HG02943 (cell line): ENCODE data around the gene POLR2E.

Source experiments
- ATAC-seq: cut with Tn5 transposase; IDR thresholded peaks from one replicate; pipeline ENCODE4 v1.9.1; 2021; ENCODE audit warnings: mild to moderate bottlenecking, low read depth, moderate library complexity; ENCODE audit not compliant: unreplicated experiment

Gene POLR2E

DNA sequence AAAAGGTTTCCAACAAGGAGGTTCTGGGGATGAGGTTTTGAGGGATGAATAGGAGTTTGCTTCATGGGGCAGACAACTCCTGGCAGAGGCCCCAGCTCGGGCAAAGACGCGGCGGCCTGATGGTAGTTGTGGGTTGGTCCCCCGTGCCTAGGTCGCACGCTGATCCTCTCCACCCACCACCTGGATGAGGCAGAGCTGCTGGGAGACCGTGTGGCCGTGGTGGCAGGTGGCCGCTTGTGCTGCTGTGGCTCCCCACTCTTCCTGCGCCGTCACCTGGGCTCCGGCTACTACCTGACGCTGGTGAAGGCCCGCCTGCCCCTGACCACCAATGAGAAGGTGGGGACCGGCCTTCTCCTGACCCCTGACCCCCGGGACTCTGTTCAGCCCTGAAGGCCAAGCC is 43.4 kb downstream of the POLR2E start:
- ATAC-seq = no peak

DNA sequence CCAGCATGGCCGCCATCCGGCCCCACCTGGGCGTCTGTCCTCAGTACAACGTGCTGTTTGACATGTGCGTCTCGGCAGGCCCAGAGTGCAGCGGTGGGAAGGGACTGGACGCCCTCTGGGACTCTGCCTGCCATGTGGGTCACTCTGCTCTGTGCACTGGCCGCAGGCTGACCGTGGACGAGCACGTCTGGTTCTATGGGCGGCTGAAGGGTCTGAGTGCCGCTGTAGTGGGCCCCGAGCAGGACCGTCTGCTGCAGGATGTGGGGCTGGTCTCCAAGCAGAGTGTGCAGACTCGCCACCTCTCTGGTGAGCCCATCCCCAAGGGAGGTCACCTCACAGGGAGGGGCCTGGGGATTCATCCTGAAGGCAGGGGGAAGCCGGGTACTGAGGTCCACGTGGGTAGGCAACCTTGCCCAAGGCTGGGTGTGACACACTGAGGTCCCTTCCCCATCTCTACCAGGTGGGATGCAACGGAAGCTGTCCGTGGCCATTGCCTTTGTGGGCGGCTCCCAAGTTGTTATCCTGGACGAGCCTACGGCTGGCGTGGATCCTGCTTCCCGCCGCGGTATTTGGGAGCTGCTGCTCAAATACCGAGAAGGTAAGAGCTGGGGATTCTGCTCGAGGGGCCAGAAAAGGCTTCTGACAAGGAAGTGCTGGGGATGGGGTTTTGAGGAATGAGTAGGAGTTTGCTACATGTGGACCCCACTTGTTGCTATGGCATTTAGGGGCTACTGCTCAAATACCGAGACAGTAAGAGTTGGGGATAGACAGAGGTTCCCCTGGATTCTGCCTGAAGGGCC is 44.0 kb downstream of the POLR2E start:
- ATAC-seq = no peak

DNA sequence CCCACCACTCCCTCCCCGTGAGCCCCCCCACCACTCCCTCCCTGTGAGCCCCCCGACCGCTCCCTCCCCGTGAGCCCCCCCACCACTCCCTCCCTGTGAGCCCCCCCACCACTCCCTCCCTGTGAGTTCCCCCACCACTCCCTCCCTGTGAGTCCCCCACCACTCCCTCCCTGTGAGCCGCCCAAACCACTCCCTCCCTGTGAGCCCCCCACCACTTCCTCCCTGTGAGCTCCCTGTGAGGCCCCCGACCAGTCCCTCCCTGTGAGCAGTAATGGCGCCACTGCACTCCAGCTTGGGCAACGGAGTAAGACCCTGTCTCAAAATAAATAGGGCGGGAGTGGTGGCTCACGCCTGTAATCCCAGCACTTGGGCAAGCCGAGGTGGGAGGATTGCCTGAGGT is 45.4 kb downstream of the POLR2E start:
- ATAC-seq = no peak

DNA sequence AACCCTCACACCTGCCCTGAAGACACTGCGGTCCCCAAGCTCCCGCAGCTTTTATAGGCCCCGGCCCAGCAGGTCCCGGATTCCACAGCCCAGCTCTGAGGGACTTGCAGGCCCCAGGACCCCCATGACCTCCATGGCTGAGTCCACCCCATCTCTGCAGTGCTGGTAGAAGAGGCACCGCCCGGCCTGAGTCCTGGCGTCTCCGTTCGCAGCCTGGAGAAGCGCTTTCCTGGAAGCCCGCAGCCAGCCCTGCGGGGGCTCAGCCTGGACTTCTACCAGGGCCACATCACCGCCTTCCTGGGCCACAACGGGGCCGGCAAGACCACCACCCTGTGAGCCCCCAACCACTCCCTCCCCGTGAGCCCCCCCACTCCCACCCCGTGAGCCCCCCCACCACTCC is 46.1 kb downstream of the POLR2E start:
- ATAC-seq = no peak

DNA sequence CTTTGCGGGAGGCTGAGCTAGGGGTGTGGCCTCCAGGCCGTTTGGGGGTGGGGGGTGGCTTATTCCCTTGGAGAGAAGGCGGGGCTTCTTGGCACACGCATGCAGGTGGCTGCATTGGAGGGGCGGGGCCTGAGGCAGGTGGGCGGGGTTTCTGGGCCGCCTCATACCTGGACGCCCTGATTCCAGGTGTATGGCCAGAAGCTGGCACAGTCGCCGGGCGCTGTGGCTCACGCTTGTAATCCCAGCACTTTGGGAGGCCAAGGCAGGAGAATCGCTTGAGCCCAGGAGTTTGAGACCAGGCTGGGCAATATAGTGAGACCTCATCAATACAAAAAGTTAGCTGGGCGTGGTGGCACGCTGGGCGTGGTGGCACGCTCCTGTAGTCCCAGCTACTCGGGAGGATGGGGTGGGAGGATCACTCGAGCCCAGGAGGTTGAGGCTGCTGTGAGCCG is 47.5 kb downstream of the POLR2E start:
- no peak for ATAC-seq

DNA sequence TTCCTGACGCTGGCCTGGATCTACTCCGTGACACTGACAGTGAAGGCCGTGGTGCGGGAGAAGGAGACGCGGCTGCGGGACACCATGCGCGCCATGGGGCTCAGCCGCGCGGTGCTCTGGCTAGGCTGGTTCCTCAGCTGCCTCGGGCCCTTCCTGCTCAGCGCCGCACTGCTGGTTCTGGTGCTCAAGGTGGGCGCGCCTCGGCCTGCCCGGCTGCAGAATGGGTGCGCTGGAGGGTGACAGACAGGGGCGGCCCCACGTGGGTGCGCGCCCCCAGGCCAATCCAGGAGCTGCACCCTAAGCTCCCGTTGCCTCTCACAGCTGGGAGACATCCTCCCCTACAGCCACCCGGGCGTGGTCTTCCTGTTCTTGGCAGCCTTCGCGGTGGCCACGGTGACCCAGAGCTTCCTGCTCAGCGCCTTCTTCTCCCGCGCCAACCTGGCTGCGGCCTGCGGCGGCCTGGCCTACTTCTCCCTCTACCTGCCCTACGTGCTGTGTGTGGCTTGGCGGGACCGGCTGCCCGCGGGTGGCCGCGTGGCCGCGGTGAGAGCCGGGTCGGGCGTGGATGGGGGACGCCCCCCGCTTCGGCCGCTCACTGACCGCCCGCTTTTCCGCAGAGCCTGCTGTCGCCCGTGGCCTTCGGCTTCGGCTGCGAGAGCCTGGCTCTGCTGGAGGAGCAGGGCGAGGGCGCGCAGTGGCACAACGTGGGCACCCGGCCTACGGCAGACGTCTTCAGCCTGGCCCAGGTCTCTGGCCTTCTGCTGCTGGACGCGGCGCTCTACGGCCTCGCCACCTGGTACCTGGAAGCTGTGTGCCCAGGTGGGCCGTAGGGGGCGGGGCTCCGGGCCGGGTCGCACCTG is 48.1 kb downstream of the POLR2E start:
- ATAC-seq = no peak

DNA sequence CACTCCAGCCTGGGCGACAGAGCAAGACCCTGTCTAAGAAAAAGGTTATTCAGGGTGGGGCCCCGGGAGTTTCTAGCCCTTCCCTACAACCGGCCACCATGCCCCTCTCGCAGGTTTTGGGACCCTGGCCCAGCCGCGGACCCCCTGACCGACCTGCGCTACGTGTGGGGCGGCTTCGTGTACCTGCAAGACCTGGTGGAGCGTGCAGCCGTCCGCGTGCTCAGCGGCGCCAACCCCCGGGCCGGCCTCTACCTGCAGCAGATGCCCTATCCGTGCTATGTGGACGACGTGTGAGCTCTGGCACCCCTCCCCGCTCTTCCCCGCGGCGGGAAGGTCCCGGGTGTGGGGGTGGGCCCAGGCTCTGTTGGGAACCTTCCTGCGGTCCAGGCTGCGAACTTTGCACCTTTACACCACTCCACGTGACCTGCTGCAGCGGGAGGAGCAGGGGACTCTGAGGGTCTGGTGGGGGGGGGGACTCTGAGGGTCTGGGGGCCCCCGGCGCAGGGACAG is 49.0 kb downstream of the POLR2E start:
- no peak for ATAC-seq

DNA sequence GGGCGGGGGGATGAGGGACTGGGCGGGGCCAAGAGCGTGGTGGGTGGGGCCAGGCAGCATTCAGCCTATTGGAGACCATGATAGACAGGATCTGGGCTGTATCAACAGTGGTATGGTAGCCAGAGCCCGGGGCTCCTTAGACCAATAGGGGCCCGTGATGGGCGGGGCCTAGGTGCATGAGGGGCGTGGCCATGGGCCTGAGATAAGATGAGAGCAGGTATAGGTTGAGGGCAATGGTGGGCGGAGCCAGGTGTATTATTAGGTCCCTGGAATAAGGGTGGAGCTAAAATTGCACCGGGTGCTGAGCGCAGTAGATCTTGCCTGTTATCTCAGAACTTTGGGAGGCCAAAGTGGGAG is 50.0 kb downstream of the POLR2E start:
- no peak for ATAC-seq

DNA sequence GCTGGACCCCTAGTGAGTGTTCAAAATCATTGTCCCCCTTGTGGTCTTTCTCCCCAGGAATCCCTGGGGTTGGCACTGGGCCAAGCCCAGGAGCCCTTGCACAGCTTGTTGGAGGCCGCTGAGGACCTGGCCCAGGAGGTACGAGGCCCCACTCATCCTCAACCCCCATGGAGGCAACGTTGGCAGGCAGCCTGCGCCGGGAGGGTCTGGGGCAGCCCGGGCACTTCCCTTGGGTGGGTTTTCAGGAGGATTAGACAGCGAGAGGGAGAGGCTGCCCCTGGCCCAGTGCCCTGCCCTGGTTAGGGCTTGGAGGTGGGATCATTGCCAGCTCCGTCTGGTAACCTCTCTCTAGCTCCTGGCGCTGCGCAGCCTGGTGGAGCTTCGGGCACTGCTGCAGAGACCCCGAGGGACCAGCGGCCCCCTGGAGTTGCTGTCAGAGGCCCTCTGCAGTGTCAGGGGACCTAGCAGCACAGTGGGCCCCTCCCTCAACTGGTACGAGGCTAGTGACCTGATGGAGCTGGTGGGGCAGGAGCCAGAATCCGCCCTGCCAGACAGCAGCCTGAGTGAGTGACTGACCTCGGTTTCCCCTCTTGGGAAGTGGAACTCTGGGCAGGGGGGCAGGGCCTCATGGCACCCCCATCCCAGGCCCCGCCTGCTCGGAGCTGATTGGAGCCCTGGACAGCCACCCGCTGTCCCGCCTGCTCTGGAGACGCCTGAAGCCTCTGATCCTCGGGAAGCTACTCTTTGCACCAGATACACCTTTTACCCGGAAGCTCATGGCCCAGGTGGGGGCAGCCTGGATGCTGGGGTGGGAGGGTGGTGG is 52.3 kb downstream of the POLR2E start:
- ATAC-seq = no peak

DNA sequence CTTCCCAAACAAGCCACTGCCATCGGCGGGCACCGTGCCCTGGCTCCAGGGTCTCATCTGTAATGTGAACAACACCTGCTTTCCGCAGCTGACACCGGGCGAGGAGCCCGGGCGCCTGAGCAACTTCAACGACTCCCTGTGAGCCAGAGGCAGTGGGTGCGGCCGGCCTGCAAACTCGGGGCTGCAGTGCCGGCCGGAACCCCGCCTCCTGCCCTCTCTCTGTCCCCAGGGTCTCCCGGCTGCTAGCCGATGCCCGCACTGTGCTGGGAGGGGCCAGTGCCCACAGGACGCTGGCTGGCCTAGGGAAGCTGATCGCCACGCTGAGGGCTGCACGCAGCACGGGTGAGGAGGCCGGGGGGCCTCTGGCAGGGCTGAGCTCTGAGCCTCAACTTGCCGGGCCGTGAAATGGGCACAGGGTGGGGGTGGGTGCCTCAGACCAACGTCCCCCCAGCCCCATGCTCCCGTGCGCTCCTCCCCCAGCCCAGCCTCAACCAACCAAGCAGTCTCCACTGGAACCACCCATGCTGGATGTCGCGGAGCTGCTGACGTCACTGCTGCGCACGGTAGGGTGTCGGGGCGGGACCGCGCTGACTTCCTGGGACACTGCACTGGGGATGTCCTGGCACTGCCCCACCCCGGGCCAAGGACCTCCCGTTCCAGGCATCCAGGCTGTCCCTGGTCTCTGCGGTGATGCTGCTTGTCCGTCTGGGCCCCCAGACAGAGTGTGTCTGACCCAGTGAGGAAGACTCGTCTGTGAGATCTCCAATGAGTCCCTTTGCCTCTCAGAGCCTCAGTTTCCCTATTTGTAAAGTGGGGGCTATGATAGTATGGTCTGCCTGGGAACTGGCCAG is 53.1 kb downstream of the POLR2E start:
- no peak for ATAC-seq

DNA sequence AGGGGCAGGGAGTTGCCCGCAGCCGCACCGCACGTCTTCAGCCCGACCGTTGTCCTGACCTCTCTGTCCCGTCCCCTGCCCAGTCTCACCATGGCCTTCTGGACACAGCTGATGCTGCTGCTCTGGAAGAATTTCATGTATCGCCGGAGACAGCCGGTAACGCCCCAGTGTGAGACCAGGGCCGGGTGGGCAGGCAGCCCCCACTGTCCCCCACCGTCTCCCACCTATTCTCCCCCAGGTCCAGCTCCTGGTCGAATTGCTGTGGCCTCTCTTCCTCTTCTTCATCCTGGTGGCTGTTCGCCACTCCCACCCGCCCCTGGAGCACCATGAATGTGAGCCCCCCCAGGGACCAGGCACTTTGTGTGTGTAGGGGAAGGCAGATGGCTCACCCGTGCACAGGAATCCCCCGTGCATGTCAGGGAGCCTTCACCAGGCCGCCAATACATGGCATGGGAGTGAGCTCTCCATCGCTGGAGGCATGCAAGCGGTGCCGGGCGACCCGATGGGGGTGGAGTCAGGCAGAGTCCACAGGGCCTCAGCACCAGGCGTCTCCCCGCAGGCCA is 53.8 kb downstream of the POLR2E start:
- no peak for ATAC-seq

DNA sequence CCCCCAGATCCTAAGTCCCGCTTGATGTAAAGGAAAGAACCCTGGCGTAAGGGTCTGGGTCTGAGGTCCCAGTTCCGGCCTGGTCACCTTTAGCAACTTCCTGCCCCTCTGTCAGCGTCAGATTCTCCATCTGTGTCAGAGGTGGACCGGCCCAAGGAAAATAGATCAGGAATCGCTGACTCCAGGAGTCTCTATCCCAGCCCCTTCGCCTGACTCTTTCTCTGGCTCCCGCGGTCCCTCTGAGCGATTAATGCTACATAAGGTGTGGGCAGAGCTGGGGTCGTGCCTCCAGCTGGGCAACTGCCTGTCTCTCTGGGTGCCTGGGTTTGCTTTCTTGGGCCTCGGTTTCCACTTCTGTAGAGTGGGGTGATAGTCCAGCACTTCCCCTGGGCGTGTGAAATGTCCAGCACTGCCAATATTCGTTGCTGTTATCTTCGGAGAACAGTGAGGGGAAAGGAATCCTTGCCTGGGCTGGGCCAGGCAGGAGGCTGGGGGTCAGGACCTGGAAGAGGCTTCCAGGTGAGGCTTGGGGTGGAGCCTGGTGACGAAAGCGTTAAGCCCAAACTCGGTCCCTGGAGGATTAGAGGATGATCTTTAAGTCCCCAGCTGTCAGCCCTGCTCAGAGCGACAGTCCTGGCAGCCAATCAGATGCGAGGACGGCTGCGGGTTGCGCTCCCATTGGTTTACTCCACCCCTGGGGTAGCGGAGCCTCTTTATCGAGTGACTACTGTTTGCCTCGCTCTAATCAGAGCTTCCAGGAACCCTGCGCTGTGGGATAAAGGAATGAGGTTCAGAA is 54.5 kb downstream of the POLR2E start:
- peak; percentile 37 for ATAC-seq

DNA sequence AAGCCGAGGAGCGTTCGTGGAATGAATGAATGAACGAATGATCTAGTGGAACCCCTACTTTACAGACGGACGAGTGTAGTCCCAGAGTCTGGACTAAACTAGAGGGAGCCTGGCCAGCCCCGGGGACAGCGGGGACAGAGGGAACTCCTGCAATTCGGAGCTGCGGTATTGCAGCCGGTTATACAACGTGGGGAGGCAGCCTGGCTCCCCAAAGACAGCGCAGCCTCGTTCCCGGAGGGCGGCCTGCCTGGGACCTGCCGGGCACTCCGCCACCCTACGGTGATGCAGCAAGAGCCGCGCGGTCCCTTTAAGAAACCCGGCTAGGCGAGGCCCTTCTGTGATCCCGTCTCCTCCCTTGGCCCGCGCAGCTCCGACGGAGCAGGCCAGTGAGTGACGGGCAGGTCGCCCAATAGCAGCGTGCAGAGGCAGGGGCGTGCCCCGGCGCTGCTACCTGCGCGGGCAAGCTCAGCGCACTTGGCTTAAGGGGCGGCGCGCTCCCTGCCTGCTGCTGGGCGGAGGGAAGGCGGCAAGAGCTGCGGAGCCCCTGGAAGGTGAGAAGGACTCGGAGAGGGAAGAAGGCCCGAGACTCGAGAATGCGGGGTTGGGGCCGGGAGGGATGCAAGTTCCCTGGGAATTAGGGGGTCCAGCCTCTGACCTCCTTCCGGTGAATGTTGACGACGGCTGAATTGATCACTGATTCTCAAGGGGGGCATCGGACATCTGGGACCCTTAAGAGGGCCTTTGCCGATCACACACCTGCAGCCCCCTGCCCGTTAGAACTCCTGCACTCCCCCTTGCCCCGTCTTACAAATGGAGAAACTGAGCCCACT is 55.3 kb downstream of the POLR2E start, which contains the start of gene ABCA7:
Gene ABCA7, plus strand, starts transcription at position 462 of the 830 bp plus-strand sequence. CDS start 1,255 bp downstream, outside the sequence.
- ATAC-seq = peak; percentile 52

DNA sequence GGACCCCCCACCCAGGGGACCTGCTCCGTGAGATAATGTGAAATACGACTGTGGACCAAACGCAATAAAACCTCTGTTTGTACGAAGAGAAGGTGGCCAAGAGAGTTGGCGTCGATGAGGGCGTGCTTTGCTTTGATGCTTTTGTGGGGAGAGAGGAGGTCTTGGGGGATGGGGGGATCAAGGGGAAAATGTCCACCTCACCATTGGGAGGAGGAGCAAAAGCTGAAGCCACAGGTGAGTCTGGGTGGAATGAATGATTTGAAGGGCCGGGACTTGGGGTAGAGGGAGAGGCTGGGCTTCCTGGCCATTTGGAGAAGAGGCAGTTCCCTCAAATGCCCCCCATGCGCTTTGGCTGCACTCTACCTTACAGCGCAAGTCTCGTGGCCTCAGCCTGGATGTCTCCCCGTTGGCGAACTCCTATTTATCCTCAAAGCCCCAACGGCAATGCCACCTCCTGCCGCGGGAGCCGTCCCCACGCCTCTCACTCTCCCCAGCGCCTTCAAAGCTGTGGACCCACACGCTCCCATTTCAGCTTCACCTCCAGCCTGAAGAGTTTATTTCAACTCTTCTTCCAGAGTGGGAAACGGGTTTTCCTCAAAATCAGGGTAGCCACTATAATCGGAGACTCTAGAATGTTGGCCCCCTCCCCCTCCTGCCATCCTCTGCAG is 56.1 kb downstream of the POLR2E start:
- no peak for ATAC-seq

DNA sequence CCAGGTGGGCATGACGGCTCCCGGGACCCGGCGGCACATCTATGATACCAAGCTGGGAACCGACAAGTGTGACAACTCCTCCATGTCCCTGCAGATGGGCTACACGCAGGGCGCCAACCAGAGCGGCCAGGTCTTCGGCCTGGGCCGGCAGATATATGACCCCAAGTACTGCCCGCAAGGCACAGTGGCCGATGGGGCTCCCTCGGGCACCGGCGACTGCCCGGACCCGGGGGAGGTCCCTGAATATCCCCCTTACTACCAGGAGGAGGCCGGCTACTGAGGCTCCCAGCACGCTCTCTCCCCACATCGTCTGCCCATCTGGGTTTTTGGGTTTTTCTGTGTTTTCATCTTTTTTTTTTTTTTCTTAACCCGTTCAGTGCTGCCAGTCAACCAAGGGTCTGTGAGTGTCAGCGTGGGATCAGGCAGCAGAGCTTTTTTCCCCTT is 57.5 kb downstream of the POLR2E start:
- no peak for ATAC-seq
